LNCAP (cell line): ENCODE data around the gene SGCA.

Experiments
- TF ChIP-seq, protein P1 (sequence below): fragments of 450-650 bp; IDR thresholded peaks from 2 replicates; pipeline ENCODE4 v1.5.1; 2017; ENCODE audit warnings: mild to moderate bottlenecking

The SGCA gene

DNA sequence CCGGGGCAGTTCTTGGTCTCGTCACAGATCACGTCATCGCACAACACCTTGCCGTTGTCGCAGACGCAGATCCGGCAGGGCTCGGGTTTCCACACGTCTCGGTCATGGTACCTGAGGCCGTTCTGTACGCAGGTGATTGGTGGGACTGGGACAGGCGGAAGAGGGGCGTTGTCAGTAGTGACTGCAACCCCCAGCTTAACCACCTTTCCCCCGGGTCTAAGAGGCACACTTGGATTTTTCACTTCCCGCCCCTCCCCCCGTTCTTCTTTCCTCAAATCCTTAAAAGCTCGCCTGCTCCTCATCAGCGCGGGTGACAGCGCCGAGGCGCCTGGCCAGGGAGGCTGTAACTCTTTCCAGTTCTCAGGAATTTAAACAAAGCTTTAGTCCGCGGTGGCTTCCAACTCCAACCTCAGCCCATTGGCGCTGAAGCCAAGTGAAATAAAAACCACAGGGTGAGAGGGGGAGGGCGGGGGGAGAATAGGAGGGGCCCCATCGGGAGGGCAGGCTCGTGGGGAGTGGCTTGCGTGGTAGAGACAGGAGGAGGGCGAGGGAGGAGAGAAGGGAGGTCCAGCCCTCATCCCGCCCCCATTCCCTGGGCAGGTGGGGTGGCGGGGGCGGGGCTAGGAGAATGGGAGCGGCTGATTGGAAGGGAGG lies 34.1 kb downstream of the SGCA start:
- TF ChIP-seq, protein P1, sequence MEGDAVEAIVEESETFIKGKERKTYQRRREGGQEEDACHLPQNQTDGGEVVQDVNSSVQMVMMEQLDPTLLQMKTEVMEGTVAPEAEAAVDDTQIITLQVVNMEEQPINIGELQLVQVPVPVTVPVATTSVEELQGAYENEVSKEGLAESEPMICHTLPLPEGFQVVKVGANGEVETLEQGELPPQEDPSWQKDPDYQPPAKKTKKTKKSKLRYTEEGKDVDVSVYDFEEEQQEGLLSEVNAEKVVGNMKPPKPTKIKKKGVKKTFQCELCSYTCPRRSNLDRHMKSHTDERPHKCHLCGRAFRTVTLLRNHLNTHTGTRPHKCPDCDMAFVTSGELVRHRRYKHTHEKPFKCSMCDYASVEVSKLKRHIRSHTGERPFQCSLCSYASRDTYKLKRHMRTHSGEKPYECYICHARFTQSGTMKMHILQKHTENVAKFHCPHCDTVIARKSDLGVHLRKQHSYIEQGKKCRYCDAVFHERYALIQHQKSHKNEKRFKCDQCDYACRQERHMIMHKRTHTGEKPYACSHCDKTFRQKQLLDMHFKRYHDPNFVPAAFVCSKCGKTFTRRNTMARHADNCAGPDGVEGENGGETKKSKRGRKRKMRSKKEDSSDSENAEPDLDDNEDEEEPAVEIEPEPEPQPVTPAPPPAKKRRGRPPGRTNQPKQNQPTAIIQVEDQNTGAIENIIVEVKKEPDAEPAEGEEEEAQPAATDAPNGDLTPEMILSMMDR: no peak

DNA sequence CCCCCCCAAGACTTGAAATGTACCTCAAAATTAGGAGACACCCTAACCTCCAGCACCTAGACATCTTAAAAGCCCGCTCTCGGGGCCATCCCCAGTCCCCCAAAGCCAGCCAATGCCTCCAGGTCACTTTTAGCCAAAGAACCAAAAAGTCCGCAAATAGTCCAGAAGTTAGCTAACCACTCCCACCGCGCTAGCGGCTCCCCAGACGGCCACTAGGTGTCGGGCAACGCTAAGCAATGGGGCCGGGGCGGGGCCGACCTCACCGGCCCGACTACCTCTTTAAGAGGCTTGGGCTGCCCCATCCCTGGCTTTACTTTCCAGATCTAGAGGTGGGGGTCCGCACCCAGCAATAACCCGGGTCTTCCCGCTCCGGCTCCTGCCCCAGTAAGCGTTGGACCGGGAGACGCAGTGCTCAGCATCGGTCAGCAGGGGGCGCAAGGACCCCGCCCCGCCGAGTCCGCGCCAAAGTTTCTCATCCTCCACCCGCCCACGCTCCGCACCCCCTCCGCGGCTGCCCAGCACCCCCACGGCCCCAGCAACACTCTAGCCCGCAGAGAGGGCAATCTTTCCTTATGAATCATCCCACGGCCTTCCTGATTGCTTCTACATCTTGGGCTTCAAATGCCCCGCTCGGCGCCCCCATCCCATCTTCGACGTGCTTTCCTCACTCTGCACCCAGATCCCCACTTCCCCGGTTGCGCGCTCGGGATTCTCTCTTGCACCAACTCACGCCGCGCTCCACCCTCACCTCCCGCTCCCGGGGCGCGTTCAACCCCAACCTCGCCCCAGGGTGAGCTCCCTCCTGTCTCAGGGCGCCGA lies 34.9 kb downstream of the SGCA start:
- TF ChIP-seq, protein P1: peak; percentile 100

DNA sequence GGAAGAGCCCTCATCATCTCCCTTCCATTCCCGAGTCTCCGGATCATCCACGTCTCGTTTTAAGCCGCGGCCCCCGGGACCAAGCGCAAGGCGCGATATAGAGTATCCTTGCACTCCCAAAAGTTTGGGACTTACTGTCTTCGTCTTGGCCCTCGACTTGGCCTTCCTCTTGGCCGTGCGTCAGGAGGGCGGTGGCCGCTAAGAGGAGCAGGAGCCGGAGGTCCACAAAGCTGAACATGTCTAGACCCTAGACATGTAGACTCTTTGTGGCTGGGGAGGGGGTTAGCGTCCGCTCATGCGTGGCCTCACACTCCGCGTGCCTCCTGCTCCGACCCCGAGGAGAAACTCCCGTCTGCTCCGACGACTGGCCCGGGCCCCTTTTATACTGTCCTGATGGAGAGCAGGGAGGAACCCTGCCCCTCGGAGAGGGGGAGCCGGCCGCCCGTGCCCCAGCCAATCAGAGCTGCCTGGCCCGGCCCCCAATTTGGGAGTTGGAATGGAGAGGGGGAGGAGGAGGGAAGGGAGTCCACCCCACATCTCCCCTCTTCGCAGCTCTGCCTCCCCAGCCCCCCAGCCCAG lies 35.6 kb downstream of the SGCA start, which contains the start of gene COL1A1:
TSS of gene COL1A1 (minus strand) at position 356 of the 579 bp plus-strand sequence. CDS start at position 238, 118 bp downstream.
- TF ChIP-seq, protein P1: no peak

DNA sequence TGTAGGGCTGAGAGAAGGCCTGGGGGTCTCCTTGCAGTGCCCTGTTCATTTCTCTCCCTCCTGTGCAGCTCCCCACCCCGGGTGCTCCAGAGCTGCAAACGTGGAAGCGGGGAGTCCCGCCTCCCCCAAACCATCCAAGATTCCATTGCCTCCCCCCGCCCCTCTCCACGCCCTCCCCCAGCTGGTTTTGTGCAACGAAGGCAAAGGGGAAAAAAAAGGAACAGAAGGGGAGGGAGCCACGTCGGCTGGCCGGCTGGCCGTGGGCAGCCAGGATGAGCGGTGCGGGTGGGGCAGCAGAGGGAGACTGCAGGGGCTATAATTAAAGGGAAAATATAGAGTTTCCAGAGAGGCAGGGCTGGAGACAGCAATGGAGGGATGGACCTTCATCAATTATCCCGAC lies 37.3 kb downstream of the SGCA start:
- TF ChIP-seq, protein P1: no peak

DNA sequence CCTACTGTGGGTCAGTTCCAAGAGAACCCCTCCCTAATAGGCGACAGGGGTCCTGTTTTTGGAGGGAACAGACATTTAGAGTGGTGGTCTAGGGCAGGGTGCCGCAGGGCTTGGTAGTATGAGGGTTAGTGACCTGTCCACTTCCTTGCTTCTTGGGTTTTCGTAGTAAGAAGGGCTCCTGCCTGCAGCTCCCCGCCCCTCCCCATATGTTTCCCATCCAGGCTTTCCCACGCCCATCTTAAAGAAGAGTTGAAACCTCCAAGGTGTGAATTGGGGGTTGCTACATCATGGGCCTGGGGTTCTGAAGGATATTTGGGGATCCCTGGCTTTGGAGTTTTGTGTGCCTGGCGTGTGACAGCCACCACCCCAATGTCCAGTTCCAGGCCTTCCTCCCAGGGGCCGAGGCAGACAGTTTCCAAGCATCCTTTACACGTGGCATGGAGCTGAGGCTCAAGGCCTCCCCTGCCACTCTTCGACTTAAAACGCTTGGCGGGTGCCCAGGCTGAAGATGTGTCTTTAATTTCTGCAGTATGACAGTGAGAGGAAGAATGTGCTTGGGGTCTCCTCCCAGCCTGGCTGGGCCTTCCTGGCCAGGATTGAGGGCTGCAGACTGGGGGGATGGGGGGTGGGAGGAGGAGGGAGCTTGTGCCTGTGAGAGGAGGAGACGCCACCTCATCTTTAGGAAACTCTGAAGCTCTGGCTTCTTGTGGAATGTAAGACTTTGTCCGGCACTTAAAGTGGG lies 38.0 kb downstream of the SGCA start:
- TF ChIP-seq, protein P1: no peak

GRCh38 chr17:50204431-50204830 lies 38.6 kb downstream of the SGCA start:
- TF ChIP-seq, protein P1: no peak
